ENCODE data around the gene NUAK1. TPM values are rescaled to one million over a fixed set of nuclear protein-coding genes. Genes with fewer than 3 reads are reported as not detected.

NUAK1 gene
- total RNA-seq, 1 donor from 2014 or later: not detected

GRCh38 chr12:106132175-106133135, 6.3 kb downstream of the NUAK1 start:
- H3K27me3 Mint-ChIP-seq (ENCODE audit: insufficient read depth): peaks cover 21% of the 10 kb centered on the region
- intact Hi-C loops (cut with micrococcal nuclease): no loop called here
- H3K36me3 Mint-ChIP-seq (ENCODE audit: low read depth): no peaks in the 10 kb centered on the region
- H3K4me1 Mint-ChIP-seq (ENCODE audit: low read depth): no peaks in the 10 kb centered on the region
- H3K27ac Mint-ChIP-seq: no peak overlapping the region
- H3K9me3 Mint-ChIP-seq: no peaks in the 10 kb centered on the region
- no peak for DNase-seq (ENCODE audit: low spot score)
- H3K4me3 Mint-ChIP-seq: no peak overlapping the region

- H3K27me3 Mint-ChIP-seq (ENCODE audit: insufficient read depth): peaks cover 17% of the 10 kb centered on the region
- H3K27ac Mint-ChIP-seq: no peak overlapping the region
- no peaks in the 10 kb centered on the region for H3K4me1 Mint-ChIP-seq (ENCODE audit: low read depth)
- H3K9me3 Mint-ChIP-seq: no peaks in the 10 kb centered on the region
- no peak overlapping the region for H3K4me3 Mint-ChIP-seq
- no peak for DNase-seq (ENCODE audit: low spot score)
- intact Hi-C loops (cut with micrococcal nuclease): no loop called here
- H3K36me3 Mint-ChIP-seq (ENCODE audit: low read depth): no peaks in the 10 kb centered on the region
Measured at GRCh38 chr12:106131676-106132075, 7.1 kb downstream of the NUAK1 start.

- Mint-ChIP-seq H3K4me1 (ENCODE audit: low read depth) (peaks cover 4% of the 10 kb centered on the region), H3K36me3 (ENCODE audit: low read depth) (no peaks in the 10 kb centered on the region), H3K27ac (no peak overlapping the region), H3K27me3 (ENCODE audit: insufficient read depth) (peaks cover 13% of the 10 kb centered on the region), H3K9me3 (no peaks in the 10 kb centered on the region), H3K4me3 (no peak overlapping the region)
- intact Hi-C loops (cut with micrococcal nuclease): no loop called here
- DNase-seq (ENCODE audit: low spot score): no peak
Measured at GRCh38 chr12:106130474-106131113, 8.2 kb downstream of the NUAK1 start.

- H3K4me3 Mint-ChIP-seq: no peak overlapping the region
- peaks cover 5% of the 10 kb centered on the region for H3K4me1 Mint-ChIP-seq (ENCODE audit: low read depth)
- no peaks in the 10 kb centered on the region for H3K9me3 Mint-ChIP-seq
- no peak overlapping the region for H3K27ac Mint-ChIP-seq
- DNase-seq (ENCODE audit: low spot score): no peak
- peaks cover 11% of the 10 kb centered on the region for H3K27me3 Mint-ChIP-seq (ENCODE audit: insufficient read depth)
- no peaks in the 10 kb centered on the region for H3K36me3 Mint-ChIP-seq (ENCODE audit: low read depth)
- intact Hi-C loops (cut with micrococcal nuclease): no loop called here
Measured at GRCh38 chr12:106128585-106129328, 10.0 kb downstream of the NUAK1 start.

- H3K27ac Mint-ChIP-seq: no peak overlapping the region
- DNase-seq (ENCODE audit: low spot score): no peak
- H3K4me3 Mint-ChIP-seq: no peak overlapping the region
- intact Hi-C loops (cut with micrococcal nuclease): no loop called here
- peaks cover 6% of the 10 kb centered on the region for H3K27me3 Mint-ChIP-seq (ENCODE audit: insufficient read depth)
- H3K9me3 Mint-ChIP-seq: no peaks in the 10 kb centered on the region
- no peaks in the 10 kb centered on the region for H3K36me3 Mint-ChIP-seq (ENCODE audit: low read depth)
- H3K4me1 Mint-ChIP-seq (ENCODE audit: low read depth): peaks cover 5% of the 10 kb centered on the region
Measured at GRCh38 chr12:106127338-106128126, 11.2 kb downstream of the NUAK1 start.

GRCh38 chr12:106126441-106127337, 12.1 kb downstream of the NUAK1 start:
- intact Hi-C loops (cut with micrococcal nuclease): no loop called here
- Mint-ChIP-seq H3K4me3 (no peak overlapping the region), H3K36me3 (ENCODE audit: low read depth) (no peaks in the 10 kb centered on the region)

GRCh38 chr12:106125351-106126095, 13.2 kb downstream of the NUAK1 start:
- intact Hi-C loops (cut with micrococcal nuclease): no loop called here
- no peaks in the 10 kb centered on the region for H3K9me3 Mint-ChIP-seq
- no peak overlapping the region for H3K27ac Mint-ChIP-seq
- no peak overlapping the region for H3K4me3 Mint-ChIP-seq
- H3K36me3 Mint-ChIP-seq (ENCODE audit: low read depth): no peaks in the 10 kb centered on the region
- peaks cover 5% of the 10 kb centered on the region for H3K4me1 Mint-ChIP-seq (ENCODE audit: low read depth)
- DNase-seq (ENCODE audit: low spot score): no peak
- H3K27me3 Mint-ChIP-seq (ENCODE audit: insufficient read depth): peaks cover 6% of the 10 kb centered on the region

More at GRCh38 chr12:106126441-106127337, 12.1 kb downstream of the NUAK1 start:
- Mint-ChIP-seq H3K4me1 (ENCODE audit: low read depth) (peaks cover 5% of the 10 kb centered on the region), H3K27ac (no peak overlapping the region), H3K9me3 (no peaks in the 10 kb centered on the region), H3K27me3 (ENCODE audit: insufficient read depth) (peaks cover 6% of the 10 kb centered on the region)
- no peak for DNase-seq (ENCODE audit: low spot score)

GRCh38 chr12:106123551-106124081, 15.1 kb downstream of the NUAK1 start:
- no peaks in the 10 kb centered on the region for H3K36me3 Mint-ChIP-seq (ENCODE audit: low read depth)

GRCh38 chr12:106123110-106123509, 15.6 kb downstream of the NUAK1 start:
- Mint-ChIP-seq H3K9me3 (no peaks in the 10 kb centered on the region), H3K27ac (no peak overlapping the region), H3K4me3 (no peak overlapping the region), H3K27me3 (ENCODE audit: insufficient read depth) (peaks cover 7% of the 10 kb centered on the region), H3K36me3 (ENCODE audit: low read depth) (no peaks in the 10 kb centered on the region), H3K4me1 (ENCODE audit: low read depth) (peaks cover 5% of the 10 kb centered on the region)
- intact Hi-C loops (cut with micrococcal nuclease): no loop called here
- no peak for DNase-seq (ENCODE audit: low spot score)

More at GRCh38 chr12:106123551-106124081, 15.1 kb downstream of the NUAK1 start:
- peaks cover 6% of the 10 kb centered on the region for H3K27me3 Mint-ChIP-seq (ENCODE audit: insufficient read depth)
- no peak overlapping the region for H3K27ac Mint-ChIP-seq
- DNase-seq (ENCODE audit: low spot score): no peak
- intact Hi-C loops (cut with micrococcal nuclease): no loop called here
- peaks cover 5% of the 10 kb centered on the region for H3K4me1 Mint-ChIP-seq (ENCODE audit: low read depth)
- no peaks in the 10 kb centered on the region for H3K9me3 Mint-ChIP-seq
- no peak overlapping the region for H3K4me3 Mint-ChIP-seq

GRCh38 chr12:106122004-106122403, 16.8 kb downstream of the NUAK1 start:
- no peaks in the 10 kb centered on the region for H3K36me3 Mint-ChIP-seq (ENCODE audit: low read depth)
- no peak for DNase-seq (ENCODE audit: low spot score)
- H3K9me3 Mint-ChIP-seq: no peaks in the 10 kb centered on the region
- peaks cover 9% of the 10 kb centered on the region for H3K27me3 Mint-ChIP-seq (ENCODE audit: insufficient read depth)
- H3K4me1 Mint-ChIP-seq (ENCODE audit: low read depth): peaks cover 5% of the 10 kb centered on the region
- H3K27ac Mint-ChIP-seq: no peak overlapping the region
- intact Hi-C loops (cut with micrococcal nuclease): no loop called here
- no peak overlapping the region for H3K4me3 Mint-ChIP-seq

GRCh38 chr12:106120519-106121105, 18.1 kb downstream of the NUAK1 start:
- H3K9me3 Mint-ChIP-seq: no peaks in the 10 kb centered on the region
- DNase-seq (ENCODE audit: low spot score): no peak
- H3K4me1 Mint-ChIP-seq (ENCODE audit: low read depth): peaks cover under 1% of the 10 kb centered on the region
- H3K4me3 Mint-ChIP-seq: no peak overlapping the region
- H3K36me3 Mint-ChIP-seq (ENCODE audit: low read depth): no peaks in the 10 kb centered on the region
- intact Hi-C loops (cut with micrococcal nuclease): no loop called here
- peaks cover 8% of the 10 kb centered on the region for H3K27me3 Mint-ChIP-seq (ENCODE audit: insufficient read depth)
- no peak overlapping the region for H3K27ac Mint-ChIP-seq

Data from activated T-helper 1 cell treated with anti-CD3 and anti-CD28 coated beads, Interleukin-12 subunit alpha, Interleukin-12 subunit beta, Interleukin-2, Interleukin-4 antibody, amounts not matched to agents 30 ng/mL and 10 ng/mL and 1 ng/mL, durations not matched to agents 14 hours and 24 hours and 36 hours (primary cell).